Activated T-helper 9 cell treated with anti-CD3 and anti-CD28 coated beads, Interleukin-2, amount 50 U/mL, for 16 hours (primary cell): Measurements from ENCODE around the gene ASF1B.
A peak's percentile ranks its signal among the peaks of the same experiment; 100 is the strongest.

Experiments used
- DNase-seq: peaks from one replicate; pipeline ENCODE4 v3.0.0-alpha.2; 2020; ENCODE audit warnings: low read depth

ASF1B gene

GRCh38 chr19:14085309-14085995 lies 50.9 kb downstream of the ASF1B start, which contains the start of gene C19orf67:
TSS of gene C19orf67 (minus strand) at chr19:14085783. CDS start at chr19:14085627, 156 bp downstream.
- DNase-seq: no peak

DNA sequence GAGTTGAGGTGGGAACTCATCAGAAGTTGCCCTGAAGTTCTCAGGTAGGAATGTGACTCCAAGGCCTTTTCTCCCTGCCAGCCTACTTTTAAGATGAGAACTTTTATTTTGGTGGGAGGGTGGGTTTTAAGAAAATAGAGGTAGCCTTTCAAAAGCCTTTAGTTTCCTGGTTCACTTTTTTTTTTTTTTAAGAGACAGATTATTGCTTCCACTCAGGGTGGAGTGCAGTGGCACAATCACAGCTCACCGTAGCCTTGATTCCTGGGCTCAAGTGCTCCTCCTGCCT lies 53.8 kb downstream of the ASF1B start:
- DNase-seq: no peak

DNA sequence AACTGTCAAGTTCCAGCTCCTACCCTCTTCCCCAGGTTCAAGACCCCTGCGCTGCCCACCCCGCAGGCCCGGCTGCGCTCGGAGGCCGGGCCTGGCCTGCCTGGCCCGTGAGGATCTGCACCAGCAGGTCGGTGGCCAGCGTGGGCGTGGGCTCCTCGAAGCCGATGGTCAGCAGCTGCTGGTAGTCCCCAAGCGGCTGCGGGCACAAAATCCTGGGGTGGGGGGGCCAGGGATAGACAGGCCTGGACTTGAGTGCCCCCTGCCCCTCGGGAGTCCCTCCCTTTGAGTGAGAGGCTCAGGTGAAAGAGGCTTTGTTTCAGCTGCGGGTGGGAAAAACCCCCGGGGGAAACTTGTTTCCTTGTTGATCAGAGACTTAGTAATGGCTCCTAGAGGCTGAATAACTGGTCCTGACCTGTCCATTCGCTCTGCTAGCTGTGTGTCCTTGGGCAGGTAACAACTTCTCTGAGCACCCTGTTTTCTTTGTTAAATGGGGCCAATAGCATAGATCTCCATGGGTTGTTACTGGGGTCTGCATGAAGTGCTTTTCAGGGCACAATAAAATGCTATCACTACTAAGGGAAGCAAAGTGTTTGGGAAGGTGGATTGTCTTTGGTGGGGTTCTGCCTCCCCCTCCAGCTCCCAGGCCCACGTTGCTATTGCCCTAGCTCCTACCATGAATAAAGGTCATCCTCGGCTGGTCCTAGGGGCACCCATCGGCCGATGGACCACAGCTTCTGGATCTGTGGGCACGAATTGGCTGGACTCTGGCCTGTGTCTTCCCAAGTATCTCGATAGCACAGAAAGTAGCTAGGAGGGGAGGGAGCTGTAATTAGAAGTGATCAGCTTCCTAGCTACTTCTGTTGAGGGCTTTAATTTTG lies 54.4 kb downstream of the ASF1B start:
- DNase-seq: no peak

- peak; percentile 98 for DNase-seq
Measured at GRCh38 chr19:14080887-14081796, 55.2 kb downstream of the ASF1B start.

- no peak for DNase-seq
Measured at GRCh38 chr19:14078411-14078810, 58.0 kb downstream of the ASF1B start.

GRCh38 chr19:14073925-14074838 lies 62.2 kb downstream of the ASF1B start:
- no peak for DNase-seq

GRCh38 chr19:14073261-14073924 lies 63.0 kb downstream of the ASF1B start:
- peak; percentile 69 for DNase-seq

DNA sequence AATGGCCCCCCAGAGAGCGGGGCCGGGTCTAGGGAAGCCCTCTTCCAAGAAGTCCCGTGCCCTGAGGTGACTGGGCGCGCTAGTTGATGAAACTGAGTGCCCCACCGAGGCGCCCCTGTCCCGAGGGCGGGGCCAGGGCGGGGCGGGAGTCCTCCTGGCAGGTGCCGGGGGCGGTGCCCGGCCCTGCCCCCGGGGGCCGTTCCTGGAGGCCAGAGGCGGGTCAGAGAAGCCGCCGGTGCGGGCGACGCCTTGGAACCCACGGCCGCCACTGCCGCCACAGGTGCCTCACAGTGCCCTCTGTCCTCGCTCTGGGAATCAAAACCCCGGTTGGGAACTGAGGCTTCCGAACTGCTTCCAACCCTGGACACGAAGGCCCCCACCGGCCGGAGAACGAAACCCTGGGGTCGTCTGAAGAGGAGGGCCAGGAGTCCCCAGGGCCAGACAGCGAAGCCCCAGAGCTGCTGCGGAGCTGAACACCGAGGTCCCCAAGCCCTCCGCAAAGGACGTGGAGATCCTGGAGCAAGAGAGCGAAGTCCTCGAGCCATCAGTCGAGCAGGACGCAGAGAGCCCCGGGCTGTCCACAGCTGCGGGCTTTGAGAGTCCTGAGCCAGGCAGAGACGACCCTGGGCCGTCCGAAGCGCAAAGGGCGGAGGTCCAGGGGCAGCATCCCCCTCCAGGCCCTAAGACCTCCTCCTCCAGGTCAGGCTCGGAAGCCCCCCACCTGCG lies 63.7 kb downstream of the ASF1B start, which contains the start of gene MISP3:
TSS of gene MISP3 (plus strand) at position 252 of the 726 bp plus-strand sequence. CDS start 524 bp downstream, outside the sequence.
- DNase-seq: no peak

DNA sequence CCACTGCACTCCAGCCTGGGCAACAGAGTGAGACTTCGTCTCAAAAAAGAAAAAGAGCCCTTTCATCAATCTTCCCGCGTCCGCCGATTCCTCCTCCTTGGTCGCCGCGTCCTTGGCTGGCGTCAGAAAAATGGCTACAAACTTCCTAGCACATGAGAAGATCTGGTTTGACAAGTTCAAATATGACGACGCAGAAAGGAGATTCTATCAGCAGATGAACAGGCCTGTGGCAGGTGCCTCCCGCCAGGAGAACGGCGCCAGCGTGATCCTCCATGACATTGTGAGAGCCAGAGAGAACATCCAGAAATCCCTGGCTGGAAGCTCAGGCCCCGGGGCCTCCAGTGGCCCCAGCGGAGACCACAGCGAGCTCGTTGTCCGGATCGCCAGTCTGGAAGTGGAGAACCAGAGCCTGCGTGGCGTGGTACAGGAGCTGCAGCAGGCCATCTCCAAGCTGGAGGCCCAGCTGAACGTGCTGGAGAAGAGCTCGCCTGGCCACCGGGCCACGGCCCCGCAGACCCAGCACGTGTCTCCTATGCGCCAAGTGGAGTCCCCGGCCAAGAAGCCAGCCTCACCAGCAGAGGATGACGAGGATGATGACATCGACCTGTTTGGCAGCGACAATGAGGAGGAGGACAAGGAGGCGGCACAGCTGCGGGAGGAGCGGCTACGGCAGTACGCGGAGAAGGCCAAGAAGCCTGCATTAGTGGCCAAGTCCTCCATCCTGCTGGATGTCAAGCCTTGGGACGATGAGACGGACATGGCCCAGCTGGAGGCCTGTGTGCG lies 65.9 kb downstream of the ASF1B start:
- DNase-seq: no peak
